Neural progenitor cell (in vitro differentiated cells): ENCODE measurements around the gene PDGFB. TPM values are rescaled to one million over a fixed set of nuclear protein-coding genes. Genes with fewer than 3 reads are reported as not detected.

Experiments
- DNase-seq: peaks from one replicate; pipeline ENCODE4 v3.0.0-alpha.2; 2016; ENCODE audit warnings: low spot score
- H2AFZ ChIP-seq: fragments of 200-600 bp; sonication (generic); replicated peaks from 2 replicates; pipeline ENCODE4 v1.6.1; 2016; ENCODE audit warnings: antibody characterized with exemption
- H3F3A ChIP-seq: fragments of 200-600 bp; sonication (generic); 2 replicates; pipeline ENCODE4 v1.6.1; 2016; ENCODE audit warnings: antibody characterized with exemption, low read depth
- H3K27ac ChIP-seq: fragments of 200-600 bp; sonication (generic); 2 replicates; pipeline ENCODE4 v1.5.1; 2016; ENCODE audit warnings: mild to moderate bottlenecking
- H3K27me3 ChIP-seq: fragments of 200-600 bp; sonication (generic); 2 replicates; pipeline ENCODE4 v1.6.1; 2016; ENCODE audit warnings: mild to moderate bottlenecking, moderate library complexity
- H3K36me3 ChIP-seq: fragments of 200-600 bp; sonication (generic); 2 replicates; pipeline ENCODE4 v1.5.1; 2016
- H3K4me1 ChIP-seq: fragments of 200-600 bp; sonication (generic); 2 replicates; pipeline ENCODE4 v1.6.1; 2016; ENCODE audit warnings: mixed run types
- H3K4me2 ChIP-seq: fragments of 200-600 bp; sonication (generic); 2 replicates; pipeline ENCODE4 v1.6.1; 2016
- H3K4me3 ChIP-seq: fragments of 200-600 bp; sonication (generic); 2 replicates; pipeline ENCODE4 v1.5.1; 2016
- H3K79me2 ChIP-seq: fragments of 200-600 bp; sonication (generic); 2 replicates; pipeline ENCODE4 v1.6.1; 2016; ENCODE audit warnings: low read depth
- H3K9ac ChIP-seq: fragments of 200-600 bp; sonication (generic); 2 replicates; pipeline ENCODE4 v1.6.1; 2016
- H3K9me3 ChIP-seq: fragments of 200-600 bp; sonication (generic); 2 replicates; pipeline ENCODE4 v1.5.1; 2016; ENCODE audit warnings: low read depth
- H4K20me1 ChIP-seq: fragments of 200-600 bp; sonication (generic); 2 replicates; pipeline ENCODE4 v1.6.1; 2016; ENCODE audit warnings: low read depth
- H3K27ac Mint-ChIP-seq: 3 replicates; pipeline ENCODE4 v1.8.0; 2021; ENCODE audit warnings: mixed read lengths
- H3K27me3 Mint-ChIP-seq: 2 replicates; pipeline ENCODE4 v1.8.0; 2022; ENCODE audit warnings: low read depth, mild to moderate bottlenecking, inconsistent platforms, moderate library complexity, mixed read lengths; ENCODE audit not compliant: insufficient read depth
- H3K36me3 Mint-ChIP-seq: 3 replicates; pipeline ENCODE4 v1.8.0; 2021; ENCODE audit warnings: mixed read lengths
- H3K4me1 Mint-ChIP-seq: 3 replicates; pipeline ENCODE4 v1.8.0; 2021; ENCODE audit warnings: mixed read lengths
- H3K4me3 Mint-ChIP-seq: 3 replicates; pipeline ENCODE4 v1.8.0; 2021; ENCODE audit warnings: mild to moderate bottlenecking, moderate library complexity, mixed read lengths
- H3K9me3 Mint-ChIP-seq: 3 replicates; pipeline ENCODE4 v1.8.0; 2020; ENCODE audit warnings: mixed read lengths
- EZH2 ChIP-seq: fragments of 200-600 bp; sonication (generic); IDR thresholded peaks from 2 replicates; pipeline ENCODE4 v1.6.1; 2017; ENCODE audit warnings: antibody characterized with exemption, mild to moderate bottlenecking, moderate library complexity
- EZH2phosphoT487 ChIP-seq: fragments of 200-600 bp; sonication (generic); IDR thresholded peaks from 2 replicates; pipeline ENCODE4 v1.6.1; 2017; ENCODE audit warnings: antibody characterized with exemption
- total RNA-seq: library from RNA; depleted of rRNA; stranded (reverse); fragments of >200 nt; gene quantifications from 2 replicates; pipeline ENCODE4 v1.2.3, GENCODE V29; 2015; ENCODE audit warnings: low replicate concordance
- TF ChIP-seq, protein P1 (sequence below): fragments of 200-600 bp; sonication (generic); IDR thresholded peaks from 2 replicates; pipeline ENCODE4 v1.5.1; 2017; ENCODE audit warnings: antibody characterized with exemption, mild to moderate bottlenecking

Gene PDGFB
- total RNA-seq, 1 donor from 2014 or later = 0.15 TPM

DNA sequence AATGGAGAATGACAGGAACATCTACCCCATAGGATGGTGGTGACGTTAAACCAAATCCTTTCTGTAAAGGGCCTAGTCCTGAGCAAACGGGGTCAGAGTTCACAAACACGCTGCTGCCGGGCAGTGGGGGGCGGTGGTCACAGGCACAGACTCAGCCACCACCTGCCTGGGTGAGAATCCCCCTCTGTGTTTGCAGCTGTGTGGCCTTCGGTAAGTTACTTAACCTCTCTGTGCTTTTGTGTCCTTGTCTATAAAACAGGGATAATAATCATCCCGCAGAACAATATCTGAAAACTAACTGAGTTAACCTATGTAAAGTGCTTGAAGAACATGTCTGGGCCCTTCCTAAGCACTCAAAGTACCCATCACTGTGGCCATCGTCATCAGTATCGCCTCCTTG lies 26.0 kb upstream of the PDGFB start:
- Histone ChIP-seq H3K9me3 (no peaks in the 10 kb centered on the region), H3K27ac (no peak overlapping the region), H3K4me2 (no peak overlapping the region), H3K4me3 (no peak overlapping the region), H3K27me3 (no peaks in the 10 kb centered on the region), H3K79me2 (no peaks in the 10 kb centered on the region), H2AFZ (no peak overlapping the region), H3K9ac (no peak overlapping the region), H3K36me3 (no peaks in the 10 kb centered on the region), H3K4me1 (no peaks in the 10 kb centered on the region), H3F3A (no peaks in the 10 kb centered on the region), H4K20me1 (no peaks in the 10 kb centered on the region)
- H3K4me3 Mint-ChIP-seq = no peak overlapping the region
- peaks cover 3% of the 10 kb centered on the region for H3K9me3 Mint-ChIP-seq
- no peak for DNase-seq
- no peaks in the 10 kb centered on the region for H3K36me3 Mint-ChIP-seq
- H3K27me3 Mint-ChIP-seq = peaks cover 5% of the 10 kb centered on the region
- TF ChIP-seq EZH2 = no peak
- no peak for TF ChIP-seq EZH2phosphoT487
- TF ChIP-seq, protein P1, sequence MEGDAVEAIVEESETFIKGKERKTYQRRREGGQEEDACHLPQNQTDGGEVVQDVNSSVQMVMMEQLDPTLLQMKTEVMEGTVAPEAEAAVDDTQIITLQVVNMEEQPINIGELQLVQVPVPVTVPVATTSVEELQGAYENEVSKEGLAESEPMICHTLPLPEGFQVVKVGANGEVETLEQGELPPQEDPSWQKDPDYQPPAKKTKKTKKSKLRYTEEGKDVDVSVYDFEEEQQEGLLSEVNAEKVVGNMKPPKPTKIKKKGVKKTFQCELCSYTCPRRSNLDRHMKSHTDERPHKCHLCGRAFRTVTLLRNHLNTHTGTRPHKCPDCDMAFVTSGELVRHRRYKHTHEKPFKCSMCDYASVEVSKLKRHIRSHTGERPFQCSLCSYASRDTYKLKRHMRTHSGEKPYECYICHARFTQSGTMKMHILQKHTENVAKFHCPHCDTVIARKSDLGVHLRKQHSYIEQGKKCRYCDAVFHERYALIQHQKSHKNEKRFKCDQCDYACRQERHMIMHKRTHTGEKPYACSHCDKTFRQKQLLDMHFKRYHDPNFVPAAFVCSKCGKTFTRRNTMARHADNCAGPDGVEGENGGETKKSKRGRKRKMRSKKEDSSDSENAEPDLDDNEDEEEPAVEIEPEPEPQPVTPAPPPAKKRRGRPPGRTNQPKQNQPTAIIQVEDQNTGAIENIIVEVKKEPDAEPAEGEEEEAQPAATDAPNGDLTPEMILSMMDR = no peak
- no peak overlapping the region for H3K27ac Mint-ChIP-seq
- peaks cover 19% of the 10 kb centered on the region for H3K4me1 Mint-ChIP-seq

DNA sequence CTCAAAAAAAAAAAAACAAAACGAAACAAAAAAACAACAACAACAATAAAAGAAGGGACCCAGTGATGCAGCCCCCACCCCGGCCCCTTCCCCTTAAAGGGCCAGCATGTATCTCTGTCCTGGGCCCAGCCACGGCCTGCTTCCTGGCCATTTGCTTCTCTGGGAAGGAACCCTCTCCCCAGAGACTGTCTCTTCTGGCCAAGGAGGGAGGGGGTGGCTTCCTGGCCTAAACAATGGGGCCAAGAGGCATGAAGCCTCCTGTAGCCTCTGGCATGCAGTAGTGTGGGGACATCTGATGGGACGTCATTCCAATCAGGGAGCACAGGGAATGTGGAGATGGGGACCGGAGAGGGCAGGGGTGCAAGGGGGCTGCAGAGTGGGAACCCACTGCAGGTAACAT lies 25.5 kb upstream of the PDGFB start:
- no peaks in the 10 kb centered on the region for H3K4me1 ChIP-seq
- Mint-ChIP-seq H3K27me3 (peaks cover 8% of the 10 kb centered on the region), H3K27ac (no peak overlapping the region), H3K4me3 (no peak overlapping the region), H3K9me3 (peaks cover 3% of the 10 kb centered on the region), H3K36me3 (no peaks in the 10 kb centered on the region), H3K4me1 (peaks cover 19% of the 10 kb centered on the region)
- H4K20me1 ChIP-seq = no peaks in the 10 kb centered on the region
- H3K4me2 ChIP-seq = no peak overlapping the region
- no peak for DNase-seq
- H3K9me3 ChIP-seq = no peaks in the 10 kb centered on the region
- no peaks in the 10 kb centered on the region for H3K36me3 ChIP-seq
- H3K4me3 ChIP-seq = no peak overlapping the region
- no peaks in the 10 kb centered on the region for H3K79me2 ChIP-seq
- H3K9ac ChIP-seq = no peak overlapping the region
- H3K27ac ChIP-seq = no peak overlapping the region
- no peak for TF ChIP-seq EZH2
- TF ChIP-seq, protein P1 = no peak
- TF ChIP-seq EZH2phosphoT487 = no peak
- H3F3A ChIP-seq = no peaks in the 10 kb centered on the region
- no peak overlapping the region for H2AFZ ChIP-seq
- H3K27me3 ChIP-seq = no peaks in the 10 kb centered on the region

DNA sequence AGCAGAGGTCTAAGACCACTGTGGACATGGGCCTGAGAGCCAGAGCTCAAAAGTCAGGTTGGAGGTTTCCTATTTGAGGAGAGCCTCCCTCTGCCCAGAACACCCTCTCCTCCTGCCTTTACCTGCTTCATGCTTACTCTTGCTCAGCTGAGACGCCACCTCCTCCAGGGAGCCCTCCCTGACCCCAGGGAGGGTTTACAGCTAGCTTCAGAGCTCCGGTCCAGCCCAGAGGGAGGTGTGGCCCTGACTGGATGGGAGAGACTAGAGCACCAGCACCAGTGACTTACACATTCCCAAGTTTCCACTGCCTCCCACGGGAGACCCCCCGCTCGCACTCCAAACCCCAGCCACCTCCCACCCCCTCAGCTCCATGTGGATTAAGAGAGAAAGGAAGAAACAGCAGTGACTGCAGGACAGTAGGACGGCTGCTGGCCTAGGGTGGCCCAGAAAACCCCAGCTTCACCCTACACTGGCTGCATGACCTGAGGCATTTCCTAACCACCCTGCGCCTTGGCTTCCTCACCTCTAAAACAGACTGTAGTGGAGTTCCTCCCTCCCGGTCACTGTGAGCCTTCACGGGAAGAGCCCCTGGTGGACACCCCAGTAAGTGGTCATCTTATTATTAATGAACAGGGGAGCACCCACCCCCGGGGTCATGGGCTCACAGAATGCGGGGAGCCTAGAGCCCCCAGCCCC lies 24.5 kb upstream of the PDGFB start:
- Mint-ChIP-seq H3K9me3 (peaks cover 3% of the 10 kb centered on the region), H3K27ac (no peak overlapping the region), H3K36me3 (no peaks in the 10 kb centered on the region), H3K4me3 (no peak overlapping the region), H3K27me3 (peaks cover 10% of the 10 kb centered on the region), H3K4me1 (peaks cover 19% of the 10 kb centered on the region)
- Histone ChIP-seq H3K27me3 (no peaks in the 10 kb centered on the region), H3K4me2 (no peak overlapping the region), H2AFZ (no peak overlapping the region), H3K9ac (no peak overlapping the region), H3K79me2 (no peaks in the 10 kb centered on the region), H3K36me3 (no peaks in the 10 kb centered on the region), H4K20me1 (no peaks in the 10 kb centered on the region), H3K27ac (no peak overlapping the region), H3K4me1 (no peaks in the 10 kb centered on the region), H3K4me3 (no peak overlapping the region), H3K9me3 (no peaks in the 10 kb centered on the region), H3F3A (no peaks in the 10 kb centered on the region)
- no peak for TF ChIP-seq EZH2phosphoT487
- TF ChIP-seq, protein P1 = no peak
- TF ChIP-seq EZH2 = no peak
- no peak for DNase-seq
